ENCODE measurements around the gene RNF227.

The RNF227 gene

GRCh38 chr17:7910711-7911110, 5.4 kb downstream of the RNF227 start:
- no peak for TF ChIP-seq CTCF (IDR thresholded peaks at IDR 0.05)
- peaks cover 30% of the 10 kb centered on the region for H3K36me3 Mint-ChIP-seq (ENCODE audit: low read depth)
- peaks cover 6% of the 10 kb centered on the region for H3K27me3 Mint-ChIP-seq (ENCODE audit: low read depth, poor library complexity)
- H3K4me1 Mint-ChIP-seq: peaks cover 26% of the 10 kb centered on the region
- no peak overlapping the region for H3K27ac Mint-ChIP-seq
- DNase-seq: no peak
- no peaks in the 10 kb centered on the region for H3K9me3 Mint-ChIP-seq
- H3K4me3 Mint-ChIP-seq: no peak overlapping the region

- Mint-ChIP-seq H3K27ac (no peak overlapping the region), H3K4me1 (peaks cover 22% of the 10 kb centered on the region), H3K9me3 (no peaks in the 10 kb centered on the region), H3K36me3 (ENCODE audit: low read depth) (peaks cover 32% of the 10 kb centered on the region), H3K4me3 (no peak overlapping the region), H3K27me3 (ENCODE audit: low read depth, poor library complexity) (peaks cover 6% of the 10 kb centered on the region)
- no peak for TF ChIP-seq CTCF (IDR thresholded peaks at IDR 0.05)
- no peak for DNase-seq
Observed at GRCh38 chr17:7910281-7910680, 5.8 kb downstream of the RNF227 start.

GRCh38 chr17:7909089-7909488, 7.0 kb downstream of the RNF227 start:
- H3K36me3 Mint-ChIP-seq (ENCODE audit: low read depth): peaks cover 44% of the 10 kb centered on the region
- TF ChIP-seq CTCF (IDR thresholded peaks at IDR 0.05): no peak
- peaks cover 4% of the 10 kb centered on the region for H3K27me3 Mint-ChIP-seq (ENCODE audit: low read depth, poor library complexity)

GRCh38 chr17:7903154-7904103, 12.7 kb downstream of the RNF227 start:
- no peak for TF ChIP-seq CTCF (IDR thresholded peaks at IDR 0.05)
- peaks cover 3% of the 10 kb centered on the region for H3K27me3 Mint-ChIP-seq (ENCODE audit: low read depth, poor library complexity)
- peaks cover 73% of the 10 kb centered on the region for H3K36me3 Mint-ChIP-seq (ENCODE audit: low read depth)
- peak overlapping the region; percentile 62 for H3K4me3 Mint-ChIP-seq
- no peak for DNase-seq
- no peaks in the 10 kb centered on the region for H3K9me3 Mint-ChIP-seq
- peaks cover 25% of the 10 kb centered on the region for H3K4me1 Mint-ChIP-seq
- peak overlapping the region; percentile 86 for H3K27ac Mint-ChIP-seq

More at GRCh38 chr17:7909089-7909488, 7.0 kb downstream of the RNF227 start:
- Mint-ChIP-seq H3K4me3 (no peak overlapping the region), H3K27ac (no peak overlapping the region), H3K4me1 (peaks cover 21% of the 10 kb centered on the region), H3K9me3 (no peaks in the 10 kb centered on the region)
- no peak for DNase-seq

- DNase-seq: no peak
- Mint-ChIP-seq H3K27me3 (ENCODE audit: low read depth, poor library complexity) (peaks cover 3% of the 10 kb centered on the region), H3K27ac (no peak overlapping the region), H3K9me3 (no peaks in the 10 kb centered on the region), H3K4me3 (no peak overlapping the region), H3K4me1 (peaks cover 11% of the 10 kb centered on the region), H3K36me3 (ENCODE audit: low read depth) (peaks cover 87% of the 10 kb centered on the region)
- TF ChIP-seq CTCF (IDR thresholded peaks at IDR 0.05): no peak
Observed at GRCh38 chr17:7897773-7898172, 18.3 kb downstream of the RNF227 start.
